HG03558 (cell line): Measurements from ENCODE around the gene SAMD14.

ENCODE experiments used
- ATAC-seq: cut with Tn5 transposase; IDR thresholded peaks from one replicate; pipeline ENCODE4 v1.9.1; 2021; ENCODE audit warnings: moderate number of reproducible peaks; ENCODE audit not compliant: unreplicated experiment; ENCODE audit errors: extremely low read depth

Gene SAMD14

GRCh38 chr17:50135316-50136095 is 5.5 kb upstream of the SAMD14 start:
- ATAC-seq = no peak

- ATAC-seq = no peak
These were observed 4.5 kb upstream of the SAMD14 start for GRCh38 chr17:50134206-50135110.

GRCh38 chr17:50133769-50134099 is 3.8 kb upstream of the SAMD14 start:
- ATAC-seq = no peak

GRCh38 chr17:50133028-50133768 is 3.2 kb upstream of the SAMD14 start:
- no peak for ATAC-seq

GRCh38 chr17:50132104-50132794 is 2.3 kb upstream of the SAMD14 start:
- ATAC-seq = no peak

- ATAC-seq = no peak
These were observed 772 bp upstream of the SAMD14 start for GRCh38 chr17:50130559-50131305.

- no peak for ATAC-seq
These were observed 620 bp downstream of the SAMD14 start for GRCh38 chr17:50129353-50129727.

GRCh38 chr17:50128441-50129352 is 1.3 kb downstream of the SAMD14 start:
- no peak for ATAC-seq

- ATAC-seq = no peak
These were observed 2.1 kb downstream of the SAMD14 start for GRCh38 chr17:50127697-50128361.

GRCh38 chr17:50125420-50125997 is 4.5 kb downstream of the SAMD14 start:
- ATAC-seq = no peak

- ATAC-seq = no peak
These were observed 6.2 kb downstream of the SAMD14 start for GRCh38 chr17:50123649-50124349.

GRCh38 chr17:50122945-50123344 is 7.0 kb downstream of the SAMD14 start:
- ATAC-seq = no peak

- no peak for ATAC-seq
These were observed 9.3 kb downstream of the SAMD14 start for GRCh38 chr17:50120475-50121253.

GRCh38 chr17:50118828-50119218 is 11.1 kb downstream of the SAMD14 start:
- no peak for ATAC-seq

- ATAC-seq = no peak
These were observed 11.7 kb downstream of the SAMD14 start for GRCh38 chr17:50118076-50118827.
